Neural cell (in vitro differentiated cells): ENCODE data around the gene FAM124B. TPM values are rescaled to one million over a fixed set of nuclear protein-coding genes. Genes with fewer than 3 reads are reported as not detected.

ENCODE experiments used
- H2AFZ ChIP-seq: fragments of 200-600, 300-800 bp; sonication (generic), shearing (Covaris generic); 2 replicates; pipeline ENCODE4 v1.6.0; 2014; ENCODE audit warnings: low read depth, mild to moderate bottlenecking, antibody characterized with exemption, low read length, moderate library complexity
- H3F3A ChIP-seq: fragments of 200-600 bp; shearing (Covaris generic); 2 replicates; pipeline ENCODE4 v1.6.1; 2016; ENCODE audit warnings: mild to moderate bottlenecking, moderate library complexity, mixed read lengths, antibody characterized with exemption, low read length; ENCODE audit not compliant: insufficient read depth, poor library complexity, severe bottlenecking
- H3K27ac ChIP-seq: fragments of 200-600, 300-800 bp; sonication (generic), shearing (Covaris generic); 2 replicates; pipeline ENCODE4 v1.5.1; 2014; ENCODE audit warnings: mild to moderate bottlenecking, low read length, moderate library complexity
- H3K27me3 ChIP-seq: fragments of 300-800, 200-600 bp; sonication (generic), shearing (Covaris generic); 2 replicates; pipeline ENCODE4 v1.6.0; 2014; ENCODE audit warnings: mild to moderate bottlenecking, low read depth, low read length, moderate library complexity; ENCODE audit not compliant: insufficient read depth
- H3K36me3 ChIP-seq: fragments of 300-800, 200-600 bp; sonication (generic), shearing (Covaris generic); 2 replicates; pipeline ENCODE4 v1.5.1; 2014; ENCODE audit warnings: mild to moderate bottlenecking, antibody characterized with exemption, low read length, moderate library complexity; ENCODE audit not compliant: insufficient read depth
- H3K4me2 ChIP-seq: fragments of 300-800, 200-600 bp; sonication (generic), shearing (Covaris generic); 2 replicates; pipeline ENCODE4 v1.6.0; 2014; ENCODE audit warnings: mild to moderate bottlenecking, low read length
- H3K4me3 ChIP-seq: fragments of 300-800, 200-600 bp; sonication (generic), shearing (Covaris generic); 2 replicates; pipeline ENCODE4 v1.5.1; 2014; ENCODE audit warnings: mild to moderate bottlenecking, low read length, moderate library complexity
- H3K79me2 ChIP-seq: fragments of 200-600 bp; shearing (Covaris generic); replicated peaks from 2 replicates; pipeline ENCODE4 v1.6.0; 2014; ENCODE audit warnings: mild to moderate bottlenecking, low read length, moderate library complexity; ENCODE audit not compliant: insufficient read depth
- H3K9ac ChIP-seq: fragments of 300-800, 200-600 bp; sonication (generic), shearing (Covaris generic); 2 replicates; pipeline ENCODE4 v1.6.1; 2016; ENCODE audit warnings: mild to moderate bottlenecking, low read length, mixed read lengths
- H3K9me2 ChIP-seq: fragments of 200-600 bp; shearing (Covaris generic); 2 replicates; pipeline ENCODE4 v1.6.1; 2016; ENCODE audit warnings: mild to moderate bottlenecking, low read length, mixed read lengths; ENCODE audit not compliant: insufficient read depth
- H3K9me3 ChIP-seq: fragments of 200-600, 300-800 bp; sonication (generic), shearing (Covaris generic); 2 replicates; pipeline ENCODE4 v1.6.1; 2016; ENCODE audit warnings: mild to moderate bottlenecking, mixed run types, low read length, moderate library complexity, mixed read lengths
- H4K20me1 ChIP-seq: fragments of 200-600 bp; shearing (Covaris generic); 2 replicates; pipeline ENCODE4 v1.6.1; 2016; ENCODE audit warnings: mild to moderate bottlenecking, mixed run types; ENCODE audit not compliant: insufficient read depth
- CTCF ChIP-seq: fragments of 450-650 bp; IDR thresholded peaks from 2 replicates; pipeline ENCODE4 v1.5.1; 2014; ENCODE audit warnings: antibody characterized with exemption, mild to moderate bottlenecking, moderate library complexity; ENCODE audit not compliant: poor library complexity, severe bottlenecking
- EP300 ChIP-seq: fragments of 450-650 bp; conservative IDR thresholded peaks from 2 replicates; pipeline ENCODE4 v1.6.1; 2014; ENCODE audit warnings: antibody characterized with exemption, mild to moderate bottlenecking, moderate library complexity; ENCODE audit not compliant: poor library complexity, severe bottlenecking
- EZH2 ChIP-seq: fragments of 200-600, 300-800 bp; shearing (Covaris generic), sonication (generic); IDR thresholded peaks from 2 replicates; pipeline ENCODE4 v1.6.1; 2014; ENCODE audit warnings: antibody characterized with exemption, low read length, borderline replicate concordance, mild to moderate bottlenecking; ENCODE audit not compliant: insufficient read depth, poor library complexity, severe bottlenecking
- MXI1 ChIP-seq: fragments of 450-650 bp; conservative IDR thresholded peaks from 2 replicates; pipeline ENCODE4 v1.6.1; 2014; ENCODE audit warnings: antibody characterized with exemption, mild to moderate bottlenecking; ENCODE audit not compliant: poor library complexity, severe bottlenecking
- POLR2AphosphoS5 ChIP-seq: IDR thresholded peaks from 2 replicates; pipeline ENCODE4 v1.6.1; 2012
- RAD21 ChIP-seq: fragments of 450-650 bp; conservative IDR thresholded peaks from 2 replicates; pipeline ENCODE4 v1.6.1; 2014; ENCODE audit warnings: antibody characterized with exemption, mild to moderate bottlenecking, moderate library complexity
- REST ChIP-seq: IDR thresholded peaks from 2 replicates; pipeline ENCODE4 v1.6.1; 2012; ENCODE audit warnings: borderline replicate concordance
- SMC3 ChIP-seq: fragments of 450-650 bp; conservative IDR thresholded peaks from 2 replicates; pipeline ENCODE4 v1.6.1; 2014; ENCODE audit warnings: antibody characterized with exemption, mild to moderate bottlenecking, moderate library complexity; ENCODE audit not compliant: poor library complexity
- TAF1 ChIP-seq: IDR thresholded peaks from 2 replicates; pipeline ENCODE4 v1.6.1; 2012; ENCODE audit warnings: low read depth
- polyA plus RNA-seq: library from polyadenylated mRNA; depleted of rRNA; stranded (reverse); fragments of >200 nt; gene quantifications from 2 replicates; pipeline ENCODE4 v1.2.3, GENCODE V29; 2014

FAM124B gene
- polyA plus RNA-seq, 1 donor from 2014 or later: not detected

GRCh38 chr2:224345492-224345891 is 56.4 kb downstream of the FAM124B start:
- Histone ChIP-seq H3K79me2 (no peaks in the 10 kb centered on the region), H3K36me3 (no peaks in the 10 kb centered on the region), H3K9me3 (peaks cover 5% of the 10 kb centered on the region), H3K9me2 (no peaks in the 10 kb centered on the region), H3K9ac (no peak overlapping the region), H4K20me1 (no peaks in the 10 kb centered on the region), H3K27ac (no peak overlapping the region), H2AFZ (no peak overlapping the region), H3K4me2 (no peak overlapping the region), H3K27me3 (no peaks in the 10 kb centered on the region), H3F3A (no peaks in the 10 kb centered on the region), H3K4me3 (no peak overlapping the region)
- TF ChIP-seq TAF1 (no peak), MXI1 (no peak), RAD21 (no peak), CTCF (no peak), POLR2AphosphoS5 (no peak), EP300 (no peak), EZH2 (no peak), SMC3 (no peak), REST (no peak)

GRCh38 chr2:224343226-224343625 is 58.7 kb downstream of the FAM124B start:
- H3K4me3 ChIP-seq: no peak overlapping the region
- H2AFZ ChIP-seq: no peak overlapping the region
- no peak overlapping the region for H3K4me2 ChIP-seq
- no peak overlapping the region for H3K9ac ChIP-seq
- no peaks in the 10 kb centered on the region for H3F3A ChIP-seq
- H3K9me2 ChIP-seq: no peaks in the 10 kb centered on the region
- H3K36me3 ChIP-seq: no peaks in the 10 kb centered on the region
- H3K9me3 ChIP-seq: peaks cover 5% of the 10 kb centered on the region
- H3K79me2 ChIP-seq: no peaks in the 10 kb centered on the region
- H3K27ac ChIP-seq: no peak overlapping the region
- no peak for TF ChIP-seq POLR2AphosphoS5
- no peak for TF ChIP-seq REST
- no peak for TF ChIP-seq EZH2
- TF ChIP-seq TAF1: no peak
- TF ChIP-seq CTCF: no peak
- no peak for TF ChIP-seq EP300
- TF ChIP-seq RAD21: no peak
- TF ChIP-seq MXI1: no peak
- no peak for TF ChIP-seq SMC3
- no peaks in the 10 kb centered on the region for H3K27me3 ChIP-seq
- H4K20me1 ChIP-seq: no peaks in the 10 kb centered on the region
